ENCODE results near the gene NTSR1. TPM values are rescaled to one million over a fixed set of nuclear protein-coding genes. Genes with fewer than 3 reads are reported as not detected.

NTSR1 gene
- total and polyA plus RNA-seq, 2 of the 13 experiments (the other 11 are each of a cell fraction or from before 2014, with no cell fraction given): 0.09 to 0.12 TPM

DNA sequence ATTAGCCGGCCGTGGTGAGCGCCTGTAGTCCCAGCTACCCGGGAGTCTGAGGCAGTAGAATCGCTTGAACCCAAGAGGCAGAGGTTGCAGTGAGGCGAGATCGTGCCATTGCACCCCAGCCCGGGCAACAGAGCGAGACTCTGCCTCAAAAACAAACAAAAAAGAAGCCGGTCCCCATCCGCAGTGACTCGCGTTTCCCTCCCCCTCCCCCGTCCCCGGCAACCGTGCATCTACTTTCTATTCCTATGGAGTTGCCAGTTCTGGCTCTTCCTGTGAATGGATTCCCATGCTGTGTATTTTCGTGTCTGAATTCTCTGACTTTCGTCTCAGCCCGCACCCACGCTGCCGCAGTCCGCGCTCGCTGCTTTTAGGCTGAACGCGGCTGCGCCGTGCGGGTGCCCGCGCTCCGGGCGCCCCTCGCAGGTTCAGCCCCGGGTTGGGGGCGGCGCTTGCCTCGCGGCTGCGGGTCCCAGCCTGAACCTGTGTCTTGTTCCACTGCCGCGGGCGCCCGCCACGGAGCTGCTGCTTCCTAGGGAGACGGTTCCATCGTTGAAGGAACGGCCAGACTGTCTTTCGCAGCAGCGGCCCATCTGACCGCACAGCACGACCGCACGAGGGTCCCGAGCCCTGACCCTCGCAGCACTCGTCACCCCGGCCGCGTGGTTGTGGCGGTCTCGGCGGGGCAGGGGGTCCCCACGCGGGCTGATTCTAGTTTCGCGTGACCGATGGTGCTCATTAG lies 86.6 kb downstream of the NTSR1 start (continued):
- TF ChIP-seq ZMYM2 (CRISPR knock-in tag; IDR thresholded peaks at IDR 0.05): peak; percentile 58; the same call in 1 of the 2 replicates
- peak; percentile 76; the same call in 1 of the 2 replicates for TF ChIP-seq ZNF768 (CRISPR knock-in tag; IDR thresholded peaks at IDR 0.05)
- TF ChIP-seq, protein P1, sequence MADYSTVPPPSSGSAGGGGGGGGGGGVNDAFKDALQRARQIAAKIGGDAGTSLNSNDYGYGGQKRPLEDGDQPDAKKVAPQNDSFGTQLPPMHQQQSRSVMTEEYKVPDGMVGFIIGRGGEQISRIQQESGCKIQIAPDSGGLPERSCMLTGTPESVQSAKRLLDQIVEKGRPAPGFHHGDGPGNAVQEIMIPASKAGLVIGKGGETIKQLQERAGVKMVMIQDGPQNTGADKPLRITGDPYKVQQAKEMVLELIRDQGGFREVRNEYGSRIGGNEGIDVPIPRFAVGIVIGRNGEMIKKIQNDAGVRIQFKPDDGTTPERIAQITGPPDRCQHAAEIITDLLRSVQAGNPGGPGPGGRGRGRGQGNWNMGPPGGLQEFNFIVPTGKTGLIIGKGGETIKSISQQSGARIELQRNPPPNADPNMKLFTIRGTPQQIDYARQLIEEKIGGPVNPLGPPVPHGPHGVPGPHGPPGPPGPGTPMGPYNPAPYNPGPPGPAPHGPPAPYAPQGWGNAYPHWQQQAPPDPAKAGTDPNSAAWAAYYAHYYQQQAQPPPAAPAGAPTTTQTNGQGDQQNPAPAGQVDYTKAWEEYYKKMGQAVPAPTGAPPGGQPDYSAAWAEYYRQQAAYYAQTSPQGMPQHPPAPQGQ (CRISPR knock-in tag; IDR thresholded peaks at IDR 0.05; ENCODE audit: borderline replicate concordance): no peak
- TF ChIP-seq SIN3B (IDR thresholded peaks at IDR 0.05; ENCODE audit: low read length): no peak
- TF ChIP-seq, protein P2, sequence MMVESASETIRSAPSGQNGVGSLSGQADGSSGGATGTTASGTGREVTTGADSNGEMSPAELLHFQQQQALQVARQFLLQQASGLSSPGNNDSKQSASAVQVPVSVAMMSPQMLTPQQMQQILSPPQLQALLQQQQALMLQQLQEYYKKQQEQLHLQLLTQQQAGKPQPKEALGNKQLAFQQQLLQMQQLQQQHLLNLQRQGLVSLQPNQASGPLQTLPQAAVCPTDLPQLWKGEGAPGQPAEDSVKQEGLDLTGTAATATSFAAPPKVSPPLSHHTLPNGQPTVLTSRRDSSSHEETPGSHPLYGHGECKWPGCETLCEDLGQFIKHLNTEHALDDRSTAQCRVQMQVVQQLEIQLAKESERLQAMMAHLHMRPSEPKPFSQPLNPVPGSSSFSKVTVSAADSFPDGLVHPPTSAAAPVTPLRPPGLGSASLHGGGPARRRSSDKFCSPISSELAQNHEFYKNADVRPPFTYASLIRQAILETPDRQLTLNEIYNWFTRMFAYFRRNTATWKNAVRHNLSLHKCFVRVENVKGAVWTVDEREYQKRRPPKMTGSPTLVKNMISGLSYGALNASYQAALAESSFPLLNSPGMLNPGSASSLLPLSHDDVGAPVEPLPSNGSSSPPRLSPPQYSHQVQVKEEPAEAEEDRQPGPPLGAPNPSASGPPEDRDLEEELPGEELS (CRISPR knock-in tag; IDR thresholded peaks at IDR 0.05): peak; percentile 51
- no peak for TF ChIP-seq MLLT10 (CRISPR knock-in tag; IDR thresholded peaks at IDR 0.05)
- peak; percentile 59; the same call in 1 of the 2 replicates for TF ChIP-seq SIX1 (CRISPR knock-in tag; IDR thresholded peaks at IDR 0.05; ENCODE audit: borderline replicate concordance)
- TF ChIP-seq, protein P3, sequence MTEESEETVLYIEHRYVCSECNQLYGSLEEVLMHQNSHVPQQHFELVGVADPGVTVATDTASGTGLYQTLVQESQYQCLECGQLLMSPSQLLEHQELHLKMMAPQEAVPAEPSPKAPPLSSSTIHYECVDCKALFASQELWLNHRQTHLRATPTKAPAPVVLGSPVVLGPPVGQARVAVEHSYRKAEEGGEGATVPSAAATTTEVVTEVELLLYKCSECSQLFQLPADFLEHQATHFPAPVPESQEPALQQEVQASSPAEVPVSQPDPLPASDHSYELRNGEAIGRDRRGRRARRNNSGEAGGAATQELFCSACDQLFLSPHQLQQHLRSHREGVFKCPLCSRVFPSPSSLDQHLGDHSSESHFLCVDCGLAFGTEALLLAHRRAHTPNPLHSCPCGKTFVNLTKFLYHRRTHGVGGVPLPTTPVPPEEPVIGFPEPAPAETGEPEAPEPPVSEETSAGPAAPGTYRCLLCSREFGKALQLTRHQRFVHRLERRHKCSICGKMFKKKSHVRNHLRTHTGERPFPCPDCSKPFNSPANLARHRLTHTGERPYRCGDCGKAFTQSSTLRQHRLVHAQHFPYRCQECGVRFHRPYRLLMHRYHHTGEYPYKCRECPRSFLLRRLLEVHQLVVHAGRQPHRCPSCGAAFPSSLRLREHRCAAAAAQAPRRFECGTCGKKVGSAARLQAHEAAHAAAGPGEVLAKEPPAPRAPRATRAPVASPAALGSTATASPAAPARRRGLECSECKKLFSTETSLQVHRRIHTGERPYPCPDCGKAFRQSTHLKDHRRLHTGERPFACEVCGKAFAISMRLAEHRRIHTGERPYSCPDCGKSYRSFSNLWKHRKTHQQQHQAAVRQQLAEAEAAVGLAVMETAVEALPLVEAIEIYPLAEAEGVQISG (CRISPR knock-in tag; IDR thresholded peaks at IDR 0.05): peak; percentile 89
- TF ChIP-seq, protein P4, sequence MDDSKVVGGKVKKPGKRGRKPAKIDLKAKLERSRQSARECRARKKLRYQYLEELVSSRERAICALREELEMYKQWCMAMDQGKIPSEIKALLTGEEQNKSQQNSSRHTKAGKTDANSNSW (CRISPR knock-in tag; IDR thresholded peaks at IDR 0.05; ENCODE audit: borderline replicate concordance): no peak
- no peak for TF ChIP-seq HOXA7 (CRISPR knock-in tag; IDR thresholded peaks at IDR 0.05)
- TF ChIP-seq, protein P5, sequence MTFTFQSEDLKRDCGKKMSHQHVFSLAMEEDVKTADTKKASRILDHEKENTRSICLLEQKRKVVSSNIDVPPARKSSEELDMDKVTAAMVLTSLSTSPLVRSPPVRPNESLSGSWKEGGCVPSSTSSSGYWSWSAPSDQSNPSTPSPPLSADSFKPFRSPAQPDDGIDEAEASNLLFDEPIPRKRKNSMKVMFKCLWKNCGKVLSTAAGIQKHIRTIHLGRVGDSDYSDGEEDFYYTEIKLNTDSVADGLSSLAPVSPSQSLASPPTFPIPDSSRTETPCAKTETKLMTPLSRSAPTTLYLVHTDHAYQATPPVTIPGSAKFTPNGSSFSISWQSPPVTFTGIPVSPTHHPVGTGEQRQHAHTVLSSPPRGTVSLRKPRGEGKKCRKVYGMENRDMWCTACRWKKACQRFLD (CRISPR knock-in tag; IDR thresholded peaks at IDR 0.05; ENCODE audit: borderline replicate concordance): 0 out of 2 replicates have a peak, but pooled peaks have one; percentile 81
- TF ChIP-seq SRSF1 (optimal IDR thresholded peaks at IDR 0.05; ENCODE audit: low read depth, low read length): peak; percentile 60
- TF ChIP-seq RBM22 (optimal IDR thresholded peaks at IDR 0.05; ENCODE audit: low read length): peak; percentile 57
- no peak for TF ChIP-seq KLF15 (CRISPR knock-in tag; IDR thresholded peaks at IDR 0.05; ENCODE audit: borderline replicate concordance)
- TF ChIP-seq ZIK1 (CRISPR knock-in tag; IDR thresholded peaks at IDR 0.05; ENCODE audit: borderline replicate concordance, low read depth): 0 out of 2 replicates have a peak, but pooled peaks have one; percentile 69
- 0 out of 2 replicates have a peak, but pooled peaks have one; percentile 12 for TF ChIP-seq MIER3 (CRISPR knock-in tag; IDR thresholded peaks at IDR 0.05; ENCODE audit: borderline replicate concordance)
- TF ChIP-seq TARDBP (CRISPR knock-in tag; IDR thresholded peaks at IDR 0.05): peak; percentile 73
- no peak for TF ChIP-seq SATB2 (CRISPR knock-in tag; IDR thresholded peaks at IDR 0.05)
- TF ChIP-seq ZKSCAN8 (CRISPR knock-in tag; IDR thresholded peaks at IDR 0.05; ENCODE audit: borderline replicate concordance): no peak; the same call in 1 of the 2 replicates
- peak; percentile 87 for TF ChIP-seq AGO2 (optimal IDR thresholded peaks at IDR 0.05; ENCODE audit: low read depth, low read length)
- TF ChIP-seq ZNF549 (CRISPR knock-in tag; IDR thresholded peaks at IDR 0.05): no peak
